HTR-8/SVneo (cell line): ENCODE measurements around the gene ARHGEF7.

Source experiments
- DNase-seq: peaks from one replicate; pipeline ENCODE4 v3.0.0; 2011; ENCODE audit warnings: low spot score, mixed read lengths; ENCODE audit not compliant: insufficient read length
- FAIRE-seq: peaks from 2 replicates; lab custom pipeline; 2011; peaks lifted over from hg19 to GRCh38; lab: Jason Lieb, UNC

Gene ARHGEF7

DNA sequence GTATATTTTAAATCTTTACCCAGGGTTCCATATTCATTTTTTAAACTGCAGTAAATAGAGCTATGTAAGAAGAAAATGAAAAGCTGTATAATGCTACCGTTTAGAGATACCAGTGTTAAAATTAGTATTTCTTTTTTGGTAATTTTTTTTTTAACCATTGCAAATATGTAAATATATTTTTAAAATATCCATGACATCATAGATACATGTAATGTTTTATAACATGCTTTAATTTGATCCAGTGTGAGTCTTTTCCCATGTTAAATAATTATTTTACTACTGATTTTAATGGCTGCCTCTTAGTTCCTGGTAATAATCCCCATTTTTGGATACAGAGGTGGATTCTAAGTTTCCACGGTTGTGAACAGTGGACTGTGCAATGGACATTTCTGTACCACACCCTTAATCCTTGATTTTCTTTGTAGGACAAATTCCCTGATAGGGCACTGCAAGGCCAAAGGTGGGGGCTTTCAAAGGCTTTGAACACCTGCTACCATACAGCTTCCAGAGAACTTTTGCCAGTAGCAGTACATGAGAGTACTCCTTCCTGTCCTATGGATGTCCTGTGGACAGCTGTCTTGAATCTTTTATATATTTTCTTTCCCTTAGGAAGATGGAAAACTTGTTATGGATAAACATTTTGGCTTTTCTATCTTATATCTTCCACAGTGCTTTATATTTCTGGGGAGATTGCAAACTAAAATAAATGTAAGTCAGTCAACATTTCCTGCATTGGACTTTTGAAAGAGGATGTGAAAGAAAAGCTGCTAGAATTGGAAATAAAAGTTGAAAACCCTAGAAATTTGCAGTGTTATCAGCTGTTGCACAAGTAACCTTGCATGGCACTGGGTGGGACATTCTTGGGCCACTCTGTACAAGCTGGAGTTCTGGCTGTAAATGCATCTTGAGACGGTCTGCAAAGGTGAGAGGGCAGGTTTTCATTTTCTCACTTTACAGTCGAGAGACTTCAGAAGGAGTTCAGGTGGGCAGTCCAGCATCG, 46.8 kb downstream of the ARHGEF7 start:
- FAIRE-seq (no peak), DNase-seq (no peak)

DNA sequence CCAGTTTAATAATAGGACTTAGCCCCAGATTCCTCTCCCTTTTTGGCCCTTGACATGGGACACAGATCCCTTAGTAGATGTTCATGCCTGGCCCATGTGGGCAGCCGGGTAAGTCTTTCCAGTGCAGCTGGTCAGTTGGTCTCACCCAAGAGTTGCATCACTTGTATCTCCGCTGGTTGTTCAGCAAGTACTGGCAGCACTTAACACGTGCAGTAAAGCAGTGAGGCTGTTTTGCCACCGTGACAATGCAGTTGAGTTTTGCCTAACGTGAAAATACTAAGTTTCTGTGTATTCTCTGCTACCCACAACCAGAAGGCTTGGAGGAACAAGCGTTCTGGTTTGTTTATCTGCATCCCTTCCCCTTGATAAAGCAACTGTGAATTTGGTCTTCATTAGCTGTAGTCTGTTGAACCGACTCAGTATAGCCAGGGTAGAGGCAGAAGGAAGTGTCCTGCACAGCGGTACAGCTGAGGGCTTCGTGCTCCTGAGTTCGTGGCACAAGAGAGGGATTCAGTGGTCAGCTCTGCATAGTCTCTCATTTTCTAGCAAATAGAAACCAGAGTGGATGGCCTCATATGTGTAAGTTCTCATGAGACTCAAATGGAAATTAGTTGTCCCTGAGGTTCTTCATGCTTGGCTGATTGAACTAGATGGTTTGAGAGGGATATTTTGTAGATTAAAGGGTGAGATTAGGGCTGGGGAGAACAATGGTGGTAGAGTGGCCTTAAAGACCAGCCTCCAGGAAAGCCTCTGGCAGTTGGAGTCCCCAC, 50.3 kb downstream of the ARHGEF7 start:
- FAIRE-seq (no peak), DNase-seq (no peak)

DNA sequence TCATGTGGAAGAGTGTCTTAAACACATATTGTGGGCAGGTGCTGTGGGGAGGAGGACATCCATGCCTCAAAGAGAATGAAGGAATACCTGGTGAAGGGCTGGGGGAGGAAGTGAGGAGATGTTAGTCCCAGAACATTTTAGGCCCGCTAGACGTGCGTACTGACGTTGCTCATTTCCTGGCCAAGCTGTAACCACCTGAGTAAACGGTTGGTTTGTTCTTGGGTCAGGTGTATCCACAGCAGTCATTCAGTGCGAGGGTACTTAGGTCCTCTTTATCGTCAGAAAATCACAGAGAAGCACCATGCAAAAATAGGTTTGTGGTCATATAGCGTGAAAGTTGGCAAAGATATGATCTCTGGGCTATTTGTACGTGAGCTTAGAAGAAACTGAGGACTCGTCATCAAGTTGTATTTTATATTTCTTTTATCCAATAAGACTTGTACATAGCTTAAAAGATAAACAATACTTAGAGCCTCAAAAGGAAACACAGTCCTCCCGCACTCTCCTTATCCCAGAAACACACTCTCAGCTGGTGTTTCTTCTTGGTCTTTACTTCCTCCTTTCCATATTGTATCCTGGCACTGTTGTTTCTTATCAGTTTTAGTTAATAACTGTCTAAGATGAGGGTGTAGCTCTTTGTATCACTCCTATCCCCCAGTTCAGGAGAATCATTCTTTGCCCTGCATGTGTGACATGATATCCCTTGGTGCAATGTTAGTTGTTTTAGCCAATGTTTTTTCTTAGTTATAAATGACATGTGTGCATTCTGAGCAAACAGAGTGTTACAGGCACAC, 52.0 kb downstream of the ARHGEF7 start:
- no peak for DNase-seq
- no peak for FAIRE-seq

DNA sequence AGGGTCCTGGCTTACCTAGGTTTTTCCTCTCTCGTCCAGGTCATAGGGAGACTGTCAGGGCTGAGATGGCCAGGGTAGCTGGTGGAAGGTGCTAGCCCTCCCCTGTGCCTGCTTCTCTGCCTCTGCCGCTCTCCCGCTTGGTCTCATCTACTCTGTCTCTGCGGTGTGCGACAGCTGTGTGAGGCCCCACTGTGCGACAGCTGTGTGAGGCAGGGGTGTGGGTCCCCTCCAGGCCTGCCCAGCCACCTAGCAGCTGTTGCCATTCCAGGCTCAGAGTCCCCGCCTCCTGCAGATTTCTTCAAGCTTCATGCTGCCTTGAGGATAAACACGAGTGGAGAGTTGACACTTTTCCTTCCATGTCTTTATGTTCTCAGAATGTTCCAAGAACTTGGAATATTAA, 53.0 kb downstream of the ARHGEF7 start:
- FAIRE-seq: no peak
- no peak for DNase-seq

DNA sequence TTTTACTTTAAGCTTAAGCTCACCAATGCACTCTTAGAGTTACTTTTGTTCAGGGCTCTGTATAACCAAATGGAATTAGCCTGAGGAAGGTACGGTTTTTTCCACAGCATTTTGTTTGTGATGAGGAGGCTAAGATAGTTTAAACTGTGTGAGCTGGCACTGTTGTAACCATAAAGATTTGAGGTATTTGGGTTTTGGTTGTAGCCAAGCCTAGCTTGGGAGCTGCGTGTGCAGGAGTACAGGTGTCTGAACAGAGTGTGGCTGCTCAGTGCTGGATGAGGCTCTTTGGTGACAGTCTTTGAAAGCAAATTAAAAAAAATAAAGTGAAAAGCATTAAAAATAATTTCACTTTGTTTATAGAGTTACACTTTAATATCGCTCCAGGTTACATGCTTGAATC, 56.0 kb downstream of the ARHGEF7 start:
- FAIRE-seq (no peak), DNase-seq (no peak)

DNA sequence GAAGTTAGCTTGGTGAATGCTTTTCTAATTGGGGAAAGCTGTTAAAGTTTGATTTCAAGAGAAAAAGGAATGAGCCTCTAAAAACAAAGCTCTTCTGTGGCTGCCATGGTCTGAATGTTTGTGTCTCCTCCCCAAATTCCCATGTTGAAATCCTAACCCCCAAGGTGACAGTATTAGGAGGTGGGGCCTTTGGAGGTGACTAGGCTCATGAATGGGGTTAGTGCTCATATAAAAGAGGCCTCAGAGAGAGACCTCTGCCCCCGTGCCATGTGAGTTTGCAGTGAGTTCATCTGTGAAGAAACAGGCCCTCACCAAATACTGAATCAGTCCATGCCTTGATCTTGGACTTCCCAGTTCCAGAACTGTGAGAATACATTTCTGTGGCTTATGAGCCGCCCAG, 56.5 kb downstream of the ARHGEF7 start:
- FAIRE-seq (no peak), DNase-seq (no peak)

DNA sequence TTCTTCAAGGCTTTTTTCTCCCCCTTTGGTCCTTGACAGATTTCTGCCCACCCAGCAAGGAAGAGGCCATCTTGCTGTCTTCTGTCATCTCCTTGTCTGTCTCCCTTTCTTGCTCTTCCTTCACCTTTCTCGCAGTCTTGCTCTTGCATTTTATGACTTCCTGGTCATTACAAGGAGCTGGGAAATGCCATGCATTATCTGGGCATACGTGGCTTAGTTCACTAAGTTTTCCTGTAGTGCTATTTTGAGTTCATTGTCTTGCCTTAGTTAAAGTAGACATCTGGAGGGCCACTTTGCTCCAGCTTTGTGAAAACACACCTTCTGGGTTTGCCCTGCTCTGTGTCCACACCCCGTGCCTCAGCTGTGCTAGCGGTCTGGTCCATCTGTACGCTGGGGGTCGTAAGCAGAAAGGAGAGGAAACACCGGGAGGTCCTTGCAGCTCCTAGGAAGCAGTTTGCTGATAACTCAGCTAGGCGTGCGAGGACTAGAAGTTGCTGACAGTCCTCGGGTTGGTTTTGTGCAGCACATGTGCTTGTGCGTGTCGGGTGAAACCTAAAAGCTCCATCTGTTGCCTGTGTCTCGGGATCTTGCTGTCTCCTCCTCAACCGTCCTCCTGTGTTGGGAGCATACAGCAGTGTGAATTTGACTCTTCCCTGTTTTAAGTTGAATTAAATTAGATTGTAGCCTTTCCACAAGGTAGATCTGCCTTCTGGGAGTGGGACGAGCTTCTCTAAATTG, 59.4 kb downstream of the ARHGEF7 start:
- FAIRE-seq: no peak

DNA sequence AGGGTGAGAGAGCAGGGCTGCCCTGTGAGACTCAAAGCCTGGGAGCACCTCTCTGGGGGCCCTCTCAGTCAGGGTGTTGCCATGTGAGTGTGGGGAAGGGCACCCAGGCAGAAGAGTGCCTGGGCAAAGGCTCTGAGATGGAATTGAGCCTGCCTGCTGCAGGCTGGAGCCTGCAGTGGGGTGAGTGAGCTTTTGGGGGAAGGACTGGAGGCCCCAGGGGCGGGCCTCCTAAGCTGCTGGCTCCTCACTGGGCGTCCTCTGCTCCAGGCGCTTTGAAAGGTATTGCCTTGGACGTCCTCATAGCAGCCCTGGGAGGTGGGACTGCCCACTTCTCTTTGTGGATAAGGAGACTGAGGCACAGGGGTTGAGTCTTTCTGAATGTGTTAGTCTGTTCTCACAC, 60.3 kb downstream of the ARHGEF7 start:
- DNase-seq (no peak), FAIRE-seq (no peak)

More for the DNA sequence above, 59.4 kb downstream of the ARHGEF7 start:
- no peak for DNase-seq

DNA sequence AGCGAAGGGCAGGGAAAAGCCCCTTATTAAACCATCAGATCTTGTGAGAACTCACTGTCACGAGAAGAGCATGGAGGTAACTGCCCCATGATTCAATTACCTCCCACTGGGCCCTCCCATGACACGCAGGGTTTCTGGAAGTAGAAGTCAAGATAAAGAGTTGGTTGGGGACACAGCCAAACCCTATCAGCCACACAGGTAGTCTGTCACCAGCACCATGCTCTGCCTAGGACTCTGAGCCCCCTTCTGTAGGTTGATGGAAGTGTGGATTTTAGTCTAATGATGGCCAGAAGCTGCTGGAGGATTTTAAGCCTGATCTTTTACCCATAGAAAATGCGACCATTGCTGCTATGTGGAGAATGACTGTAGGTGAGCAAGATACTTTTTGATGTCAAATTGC, 60.8 kb downstream of the ARHGEF7 start:
- FAIRE-seq (no peak), DNase-seq (no peak)

DNA sequence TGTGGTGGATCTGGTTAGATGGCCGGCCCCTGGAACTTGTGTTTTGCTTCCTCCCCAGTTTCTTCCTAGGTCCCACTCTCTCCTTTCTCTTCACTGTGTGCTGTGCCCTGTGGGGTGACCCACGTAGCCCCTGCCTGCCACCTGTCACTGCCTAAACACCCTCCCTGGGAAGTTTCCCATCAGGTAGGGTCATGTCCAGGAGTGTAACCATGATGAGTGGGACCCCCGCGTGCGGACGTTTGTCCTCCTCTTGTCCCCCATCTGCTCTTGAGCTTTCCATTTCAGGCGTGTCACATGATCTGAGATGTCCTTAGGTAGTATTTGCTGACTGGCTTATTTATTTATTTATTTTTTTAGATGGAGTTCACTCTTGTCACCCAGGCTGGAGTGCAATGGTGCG, 61.3 kb downstream of the ARHGEF7 start:
- FAIRE-seq: no peak

DNA sequence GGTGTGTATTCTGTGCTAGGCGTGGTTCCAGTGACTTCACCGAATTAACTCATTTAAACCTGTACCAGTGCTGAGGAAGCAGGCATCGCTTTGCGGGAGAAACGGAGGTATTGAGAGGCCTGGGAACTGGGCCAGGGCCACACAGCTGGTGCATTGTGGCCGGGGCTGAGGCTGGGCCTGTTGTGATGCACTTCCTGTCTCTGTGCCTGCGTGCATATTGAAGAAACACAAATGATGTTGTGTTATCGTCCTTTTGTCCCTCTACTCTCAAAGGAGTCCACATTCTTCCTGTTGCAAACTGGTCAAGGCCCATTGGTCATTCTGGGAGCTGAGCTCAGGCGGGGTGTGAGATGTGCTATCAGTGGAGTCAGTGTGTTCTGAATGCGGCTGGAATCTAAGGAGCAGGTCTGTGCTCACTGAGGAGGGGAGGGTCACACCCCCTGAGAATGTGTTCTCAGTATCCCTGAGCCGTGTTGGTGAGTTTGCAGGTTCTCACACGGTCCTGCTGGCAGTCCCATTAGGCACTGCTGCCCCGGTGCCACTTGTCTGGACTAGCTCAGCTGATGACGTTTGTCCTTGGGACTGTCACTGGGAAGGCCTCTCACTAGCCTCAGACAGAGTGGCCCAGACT, 62.1 kb downstream of the ARHGEF7 start:
- DNase-seq (no peak), FAIRE-seq (no peak)

More for the DNA sequence above, 61.3 kb downstream of the ARHGEF7 start:
- no peak for DNase-seq

DNA sequence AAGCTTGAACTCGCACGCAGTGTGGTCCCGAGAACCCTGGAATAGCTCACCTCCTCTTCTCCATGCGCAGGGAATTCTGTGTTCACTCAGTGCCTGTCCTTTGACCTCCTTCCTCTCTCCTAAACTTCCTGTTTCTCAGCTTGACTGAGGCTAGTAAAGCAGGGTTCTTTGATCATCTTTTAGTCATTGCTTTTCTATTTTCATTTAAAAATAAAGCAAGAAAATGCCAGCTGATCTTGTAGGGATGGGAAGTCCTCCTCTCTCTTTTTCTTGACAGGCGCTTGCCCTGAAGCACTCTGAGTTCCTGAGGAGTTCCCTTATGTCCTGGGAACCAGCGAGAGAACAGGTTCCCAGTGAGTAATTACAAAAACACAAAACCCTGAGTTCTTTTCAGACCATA, 62.8 kb downstream of the ARHGEF7 start:
- no peak for FAIRE-seq
- no peak for DNase-seq

DNA sequence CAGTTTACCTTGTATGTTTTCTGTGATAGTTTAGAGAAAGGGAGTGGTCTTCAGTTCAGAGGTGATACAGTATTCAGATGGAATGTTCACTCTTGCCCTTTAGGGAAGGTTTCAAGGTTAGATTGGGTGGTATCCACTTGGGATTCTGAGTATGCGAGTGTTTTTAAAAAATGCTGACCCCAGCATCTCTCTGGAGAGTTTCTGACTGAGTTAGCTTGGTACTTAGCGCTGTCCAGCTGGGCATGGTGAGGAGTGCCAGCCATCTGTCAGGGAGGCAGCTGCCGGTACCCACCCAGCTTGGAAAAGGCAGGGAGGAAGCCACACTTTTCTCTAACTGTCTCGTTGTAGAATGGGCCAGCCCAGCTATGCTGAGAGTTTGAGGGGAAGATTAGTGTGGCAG, 63.3 kb downstream of the ARHGEF7 start:
- DNase-seq: no peak
- no peak for FAIRE-seq

DNA sequence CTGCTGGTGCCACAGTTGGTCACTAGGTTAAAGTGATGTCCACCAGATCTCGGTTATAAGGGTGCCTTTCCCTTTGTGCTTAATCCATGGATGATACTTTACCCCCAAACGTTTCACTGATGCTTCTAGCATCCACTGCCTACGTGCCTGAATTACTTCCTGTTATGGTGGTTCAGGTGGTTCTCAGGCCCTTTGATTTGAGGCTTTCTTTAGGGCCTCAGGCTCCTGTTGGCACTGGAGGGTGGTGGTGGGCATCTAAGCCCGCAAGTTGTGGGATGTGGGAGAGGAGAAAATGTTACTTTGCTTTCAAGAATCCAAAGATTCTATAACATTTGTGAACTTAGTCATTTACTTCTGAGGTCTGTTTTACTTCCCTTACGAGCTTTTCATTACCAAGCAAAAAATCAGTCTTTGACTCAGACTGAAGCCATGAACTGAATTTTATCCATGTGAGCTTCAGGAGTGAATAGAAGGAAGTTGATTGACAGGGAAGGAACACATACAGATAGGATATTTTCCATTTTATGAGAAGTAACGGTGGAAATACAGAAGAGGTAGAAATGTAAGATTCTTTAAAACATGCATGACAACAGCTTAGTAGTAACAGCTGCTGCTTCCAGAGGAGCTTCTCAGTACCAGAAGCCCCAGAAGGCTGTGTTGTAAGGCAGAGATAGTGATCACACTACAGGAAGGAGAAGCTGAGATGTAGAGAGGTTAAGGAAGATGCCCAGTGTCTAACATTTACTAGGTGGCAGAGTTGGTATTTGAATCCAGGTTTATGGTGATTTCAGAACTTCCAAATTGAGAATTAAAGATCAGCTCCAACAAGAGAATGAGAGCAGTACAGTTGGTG, 65.0 kb downstream of the ARHGEF7 start:
- DNase-seq: no peak
- FAIRE-seq: no peak

DNA sequence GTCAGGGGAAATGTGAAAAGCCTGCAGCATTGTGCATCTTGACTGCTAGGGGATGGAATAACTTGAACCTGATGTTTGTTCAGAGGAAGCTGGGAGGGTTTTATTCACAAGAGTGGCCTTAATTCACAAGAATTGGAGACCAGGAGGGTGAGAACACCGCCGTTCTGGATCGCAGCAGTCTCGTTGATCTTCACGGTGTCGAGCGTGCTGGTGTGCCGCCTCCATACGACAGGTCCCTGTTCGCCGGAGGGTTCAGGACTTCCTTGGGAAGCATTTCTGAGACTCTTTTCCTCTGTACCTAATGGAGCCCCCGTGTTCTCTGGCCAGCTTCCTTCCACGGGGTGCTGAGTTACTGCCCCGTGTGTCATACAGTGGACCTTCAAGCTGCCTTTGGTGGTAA, 66.9 kb downstream of the ARHGEF7 start:
- no peak for FAIRE-seq
- DNase-seq: no peak

DNA sequence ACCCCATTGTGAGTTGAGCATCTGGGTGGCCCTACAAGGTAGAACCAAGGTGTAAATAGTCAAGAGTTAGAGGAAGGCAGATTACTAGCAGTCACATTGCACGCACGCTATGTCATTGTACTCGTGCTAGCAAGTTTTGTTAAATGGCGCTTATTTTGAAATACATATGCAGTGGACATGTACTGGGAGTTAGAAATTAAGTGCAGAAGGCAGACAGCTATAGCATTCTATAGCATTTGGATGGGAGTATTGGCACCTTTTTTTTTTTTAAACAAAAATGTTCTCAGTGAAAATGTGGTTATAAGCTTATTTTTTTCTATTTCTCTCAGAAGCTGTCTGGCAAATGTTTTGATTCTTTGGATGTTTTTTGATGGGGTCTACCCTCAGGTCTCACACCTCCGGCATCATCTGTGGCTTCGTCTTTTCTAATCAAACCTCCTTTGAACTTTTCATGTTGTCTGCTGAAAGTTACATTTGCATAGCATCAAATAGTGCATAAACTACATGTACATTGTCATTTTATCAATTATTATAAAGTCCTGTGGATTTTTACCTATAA, 68.1 kb downstream of the ARHGEF7 start:
- FAIRE-seq: no peak
- DNase-seq: no peak

DNA sequence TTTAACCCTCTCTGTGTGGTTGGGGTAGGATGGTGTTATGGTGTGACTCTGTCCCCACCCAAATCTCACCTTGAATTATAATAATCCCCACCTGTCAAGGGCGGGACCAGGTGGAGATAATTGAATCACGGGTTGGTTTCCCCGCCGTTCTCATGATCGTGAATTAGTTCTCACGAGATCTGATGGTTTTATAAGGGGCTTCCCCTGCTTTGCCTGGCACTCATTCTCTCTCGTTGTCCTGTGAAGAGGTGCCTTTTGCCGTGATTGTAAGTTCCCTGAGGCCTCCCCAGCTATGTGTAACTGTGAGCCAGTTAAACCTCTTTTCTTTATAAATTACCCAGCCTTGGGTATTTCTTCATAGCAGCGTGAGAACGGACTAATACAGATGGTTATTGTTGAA, 68.8 kb downstream of the ARHGEF7 start:
- no peak for FAIRE-seq
- no peak for DNase-seq
